ENCODE results near the gene CSTB. TPM values are rescaled to one million over a fixed set of nuclear protein-coding genes. Genes with fewer than 3 reads are reported as not detected.

The CSTB gene
- total RNA-seq, 1 experiment from 2014 or later, result 57.5 TPM

GRCh38 chr21:43815107-43815613 lies 39.1 kb upstream of the CSTB start:
- H2AFZ ChIP-seq (ENCODE audit: low read depth, low read length, poor library complexity, severe bottlenecking), result no peak overlapping the region
- ChIA-PET CTCF (no interaction called here), POLR2A (no interaction called here), RAD21 (ENCODE audit: low non-redundant PET in 1 of 2, low total read pairs in 2 of 2, uncharacterized antibody in 2 of 2, unreplicated experiment in 2 of 2) (no interaction called here)
- DNase-seq (ENCODE audit: low read depth, low spot score) (peak; percentile 8), ATAC-seq (peak; percentile 58)
- H3K9ac ChIP-seq (ENCODE audit: low read length), result no peak overlapping the region
- intact Hi-C loops (cut with micrococcal nuclease), result no loop called here
- H3K27me3 ChIP-seq (ENCODE audit: insufficient read depth, low read length), result no peaks in the 10 kb centered on the region
- BruUV-seq (replicated peaks), result no TSS peak
- no peaks in the 10 kb centered on the region for H3K9me2 ChIP-seq (ENCODE audit: insufficient read depth)
- no peaks in the 10 kb centered on the region for H4K20me1 ChIP-seq (ENCODE audit: insufficient read depth)
- H3K4me1 ChIP-seq (ENCODE audit: control insufficient read depth in 1 of 2, insufficient read depth in 2 of 2, low read length in 2 of 2), result peaks cover 10 to 27% of the 10 kb centered on the region in 2 experiments
- H3K36me3 ChIP-seq (ENCODE audit: control insufficient read depth in 1 of 2, insufficient read depth in 2 of 2, low read length in 2 of 2), result no peaks in the 10 kb centered on the region
- peak overlapping the region; percentile 59 for H3K4me2 ChIP-seq (ENCODE audit: low read length)
- no peak overlapping the region for H3K4me3 ChIP-seq (replicated peaks in 1 of 2; ENCODE audit: low read depth in 1 of 2, low read length in 2 of 2)
- H3K79me2 ChIP-seq (ENCODE audit: insufficient read depth, low read length), result no peaks in the 10 kb centered on the region
- TF ChIP-seq YY1 (IDR thresholded peaks at IDR 0.05; ENCODE audit: extremely low read depth, insufficient replicate concordance, low read depth, low read length), result no peak
- no peak for TF ChIP-seq FOSL1 (IDR thresholded peaks at IDR 0.05; ENCODE audit: low read depth)
- no peak for TF ChIP-seq EZH2phosphoT487 (IDR thresholded peaks at IDR 0.05; ENCODE audit: borderline replicate concordance)
- TF ChIP-seq CTCF (IDR thresholded peaks at IDR 0.05 in 2 of 3, conservative IDR thresholded peaks at IDR 0.05 in 1 of 3; ENCODE audit: borderline replicate concordance in 1 of 3, insufficient read depth in 1 of 3, low read depth in 2 of 3, low read length in 2 of 3), result no peak
- no peak for TF ChIP-seq POLR2AphosphoS5 (IDR thresholded peaks at IDR 0.05; ENCODE audit: low read depth, low read length)
- no peak for TF ChIP-seq POLR2A (IDR thresholded peaks at IDR 0.05; ENCODE audit: borderline replicate concordance, extremely low read depth, insufficient read depth, insufficient read length)
- no peaks in the 10 kb centered on the region for H3K9me3 ChIP-seq (ENCODE audit: control insufficient read depth in 1 of 2, insufficient read depth in 1 of 2, low read depth in 1 of 2, low read length in 2 of 2)
- H3K27ac ChIP-seq (ENCODE audit: low read depth, low read length), result peak overlapping the region; percentile 55; the same call in 1 of the 2 replicates
